H7 (cell line): ENCODE data around the gene KRT1. TPM values are rescaled to one million over a fixed set of nuclear protein-coding genes. Genes with fewer than 3 reads are reported as not detected.

Experiments used
- DNase-seq: peaks from one replicate; pipeline ENCODE4 v3.0.0; 2012
- H3K27me3 ChIP-seq: 2 replicates; pipeline ENCODE4 v1.6.0; 2011; ENCODE audit warnings: mild to moderate bottlenecking, low read length; ENCODE audit not compliant: control insufficient read depth, insufficient read depth
- H3K36me3 ChIP-seq: replicated peaks from 2 replicates; pipeline ENCODE4 v1.5.1; 2011; ENCODE audit warnings: low read length; ENCODE audit not compliant: control insufficient read depth, insufficient read depth
- H3K4me3 ChIP-seq: 2 replicates; pipeline ENCODE4 v1.5.1; 2011; ENCODE audit warnings: low read depth, mild to moderate bottlenecking, control low read depth, low read length, moderate library complexity; ENCODE audit not compliant: insufficient read depth
- total RNA-seq: library from RNA; depleted of rRNA; stranded (reverse); fragments of >200 nt; shearing (Covaris generic); gene quantifications from 2 replicates; pipeline ENCODE4 v1.2.3, GENCODE V29; 2014

KRT1 gene
- total RNA-seq, 1 experiment from 2014 or later = not detected

DNA sequence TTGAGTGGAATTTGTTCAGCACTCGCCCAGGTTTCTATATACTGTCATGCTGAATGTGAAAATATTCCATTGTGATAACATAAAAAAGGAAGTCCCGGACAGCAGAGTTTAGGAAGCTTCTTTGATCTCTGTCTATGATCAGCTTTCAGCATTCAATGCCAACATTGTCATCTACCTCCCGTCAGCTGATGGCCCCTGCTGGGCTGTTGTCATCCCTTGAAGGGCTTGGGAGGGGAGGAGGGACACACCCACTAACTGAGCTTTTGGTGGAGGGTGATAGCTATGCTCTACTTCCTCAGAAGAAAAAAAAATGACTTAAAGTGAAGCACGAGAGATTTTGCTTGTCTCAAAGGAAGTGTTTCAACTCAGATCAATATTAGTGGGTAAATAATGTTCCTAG, 27.8 kb upstream of the KRT1 start:
- DNase-seq = no peak
- Histone ChIP-seq H3K27me3 (peaks cover 4% of the 10 kb centered on the region), H3K36me3 (no peaks in the 10 kb centered on the region), H3K4me3 (no peak overlapping the region)

DNA sequence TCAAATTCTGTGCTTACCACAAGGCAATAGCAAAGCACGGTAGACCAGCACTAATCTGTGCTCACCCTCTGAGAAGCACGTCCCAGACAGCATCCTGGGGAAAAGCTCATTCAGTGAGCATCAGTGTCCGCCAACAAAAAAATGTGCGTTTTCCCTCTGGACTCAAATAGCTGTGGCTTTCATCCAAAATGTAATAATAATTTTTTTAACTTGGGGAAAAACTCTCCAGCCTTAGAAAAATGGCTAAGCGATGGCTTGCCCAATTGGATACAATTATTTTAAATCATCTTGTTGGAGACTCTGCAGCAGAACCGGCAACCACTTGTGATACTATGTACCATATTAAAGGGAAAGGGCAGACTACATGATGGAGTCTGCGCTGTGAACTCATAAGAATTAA, 24.3 kb upstream of the KRT1 start:
- Histone ChIP-seq H3K36me3 (no peaks in the 10 kb centered on the region), H3K4me3 (no peak overlapping the region), H3K27me3 (no peaks in the 10 kb centered on the region; the same call in 1 of the 2 replicates)
- no peak for DNase-seq

DNA sequence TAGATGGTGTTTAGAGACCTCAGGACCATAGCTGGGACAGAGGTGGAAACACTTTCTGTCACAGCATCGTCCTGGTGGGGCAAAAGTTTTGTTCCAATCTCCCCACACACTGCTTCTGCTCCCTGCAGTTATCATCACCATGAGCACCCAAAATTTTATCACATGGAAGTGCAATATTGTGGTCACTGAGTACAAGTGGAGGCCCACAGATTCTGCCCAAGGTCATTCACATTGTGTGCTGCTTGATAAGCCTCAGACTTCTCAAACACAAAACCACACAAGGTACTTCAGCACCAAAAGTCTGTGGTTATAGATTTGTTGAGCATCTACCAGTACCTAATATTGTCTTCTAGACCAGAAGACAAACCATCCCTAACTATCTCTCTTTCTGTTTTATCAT, 23.7 kb upstream of the KRT1 start:
- Histone ChIP-seq H3K27me3 (no peaks in the 10 kb centered on the region; the same call in 1 of the 2 replicates), H3K36me3 (no peaks in the 10 kb centered on the region), H3K4me3 (no peak overlapping the region)
- no peak for DNase-seq

DNA sequence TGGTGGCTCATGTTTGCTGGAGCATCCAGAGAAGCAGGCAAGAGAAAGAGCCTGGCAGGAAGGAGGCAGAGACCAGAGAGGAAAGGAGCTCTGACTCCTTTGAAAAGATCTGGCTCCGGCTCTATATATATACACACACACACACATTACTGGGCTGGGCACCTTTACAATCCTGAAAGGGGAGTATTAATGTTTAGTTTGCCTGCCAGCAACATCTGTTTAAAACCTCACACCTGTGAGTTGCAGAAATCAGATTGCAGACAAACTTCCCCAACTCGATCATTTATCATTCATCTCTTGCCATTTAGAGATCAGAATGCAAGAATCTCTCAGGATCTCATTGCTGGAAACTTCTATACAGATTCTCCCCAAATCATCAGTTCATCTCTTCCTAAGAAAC, 23.2 kb upstream of the KRT1 start, which contains the start of gene KRT77:
Gene KRT77 (minus strand): TSS at position 101 of the 400 bp plus-strand sequence. CDS start 90 bp downstream, at position 11.
- Histone ChIP-seq H3K36me3 (no peaks in the 10 kb centered on the region), H3K4me3 (no peak within 1 kb of the TSS), H3K27me3 (no peaks in the 10 kb centered on the region; the same call in 1 of the 2 replicates)
- no peak for DNase-seq

DNA sequence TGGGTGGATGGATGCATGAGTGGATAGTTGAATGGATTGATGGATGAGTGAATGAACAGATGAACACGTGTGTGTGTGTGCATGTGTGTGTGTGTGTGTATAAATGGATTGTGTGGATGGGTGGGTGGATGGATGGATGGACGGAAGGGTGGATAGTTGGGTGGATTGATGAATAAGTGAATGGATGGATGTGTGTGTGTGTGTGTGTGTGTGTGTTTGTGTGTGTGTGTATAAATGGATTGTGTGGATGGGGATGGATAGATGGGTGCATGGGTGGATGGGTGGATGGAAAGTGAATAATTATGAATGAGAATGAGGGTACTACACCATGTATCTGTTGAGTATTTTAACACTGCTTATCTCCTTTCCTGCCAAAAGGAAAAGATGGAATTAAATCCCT, 22.1 kb upstream of the KRT1 start:
- no peaks in the 10 kb centered on the region; the same call in 1 of the 2 replicates for H3K27me3 ChIP-seq
- no peaks in the 10 kb centered on the region for H3K36me3 ChIP-seq
- H3K4me3 ChIP-seq = no peak overlapping the region
- no peak for DNase-seq

DNA sequence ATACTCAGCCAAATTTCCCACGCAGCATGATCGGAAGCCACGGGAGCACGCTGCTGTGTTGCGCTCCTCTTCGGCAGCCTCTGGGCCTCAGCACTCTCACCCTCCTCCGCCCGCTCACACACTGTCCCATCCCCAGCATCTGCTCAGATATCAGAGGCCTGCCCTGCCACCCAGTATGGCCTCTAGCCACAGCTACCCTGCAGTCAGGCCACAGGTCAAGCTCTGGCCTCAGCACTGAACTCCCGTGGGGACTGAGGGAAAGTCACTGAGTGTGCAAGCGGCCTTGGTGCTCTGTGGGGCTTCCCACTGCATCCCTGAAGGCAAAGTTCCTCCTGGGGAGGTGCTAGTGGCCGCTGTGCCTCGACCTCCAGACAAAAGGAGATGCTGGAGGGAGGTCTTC, 21.1 kb upstream of the KRT1 start:
- Histone ChIP-seq H3K4me3 (no peak overlapping the region), H3K27me3 (no peaks in the 10 kb centered on the region; the same call in 1 of the 2 replicates), H3K36me3 (no peaks in the 10 kb centered on the region)
- no peak for DNase-seq

DNA sequence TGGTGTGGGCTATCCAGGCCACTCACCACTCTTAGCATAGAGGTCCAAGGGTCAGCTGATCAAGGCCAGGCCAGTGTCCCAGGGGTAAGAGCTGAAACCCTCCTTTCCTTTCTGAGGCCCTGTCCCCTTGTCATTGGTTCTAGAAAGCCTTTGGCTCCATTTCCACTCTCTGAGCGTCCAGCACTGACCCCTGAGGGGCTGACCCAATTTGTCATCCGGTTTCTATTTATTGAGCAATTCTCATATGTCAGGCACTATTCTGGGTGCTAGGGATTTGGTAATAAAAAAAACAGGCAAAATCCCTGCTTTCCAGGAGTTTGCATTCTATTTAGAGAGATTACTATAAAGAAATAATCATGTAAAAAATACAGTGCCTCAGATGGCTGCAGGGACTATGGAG, 19.8 kb upstream of the KRT1 start:
- Histone ChIP-seq H3K4me3 (no peak overlapping the region), H3K36me3 (no peaks in the 10 kb centered on the region), H3K27me3 (no peaks in the 10 kb centered on the region; the same call in 1 of the 2 replicates)
- DNase-seq = no peak

DNA sequence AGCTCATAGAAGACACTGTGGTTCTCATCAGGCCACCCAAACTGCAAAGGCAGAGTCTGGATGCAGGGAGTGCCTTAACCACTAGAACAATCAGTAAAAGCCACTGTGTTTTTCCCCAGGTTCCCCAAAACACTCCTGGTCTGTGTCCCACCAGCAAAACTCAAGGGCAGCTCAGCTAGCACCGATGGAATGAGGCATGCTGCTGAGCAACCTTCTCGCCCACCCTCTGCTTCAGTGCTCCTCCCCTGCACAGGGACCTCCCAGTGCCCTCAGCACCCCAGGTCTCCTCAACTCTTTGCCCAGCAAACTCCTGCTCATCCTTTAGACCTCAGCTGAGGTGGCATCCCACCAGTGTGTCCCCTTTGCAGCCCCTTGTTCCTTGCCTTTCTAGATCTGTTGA, 19.2 kb upstream of the KRT1 start:
- Histone ChIP-seq H3K4me3 (no peak overlapping the region), H3K27me3 (no peaks in the 10 kb centered on the region; the same call in 1 of the 2 replicates), H3K36me3 (no peaks in the 10 kb centered on the region)
- DNase-seq = no peak

DNA sequence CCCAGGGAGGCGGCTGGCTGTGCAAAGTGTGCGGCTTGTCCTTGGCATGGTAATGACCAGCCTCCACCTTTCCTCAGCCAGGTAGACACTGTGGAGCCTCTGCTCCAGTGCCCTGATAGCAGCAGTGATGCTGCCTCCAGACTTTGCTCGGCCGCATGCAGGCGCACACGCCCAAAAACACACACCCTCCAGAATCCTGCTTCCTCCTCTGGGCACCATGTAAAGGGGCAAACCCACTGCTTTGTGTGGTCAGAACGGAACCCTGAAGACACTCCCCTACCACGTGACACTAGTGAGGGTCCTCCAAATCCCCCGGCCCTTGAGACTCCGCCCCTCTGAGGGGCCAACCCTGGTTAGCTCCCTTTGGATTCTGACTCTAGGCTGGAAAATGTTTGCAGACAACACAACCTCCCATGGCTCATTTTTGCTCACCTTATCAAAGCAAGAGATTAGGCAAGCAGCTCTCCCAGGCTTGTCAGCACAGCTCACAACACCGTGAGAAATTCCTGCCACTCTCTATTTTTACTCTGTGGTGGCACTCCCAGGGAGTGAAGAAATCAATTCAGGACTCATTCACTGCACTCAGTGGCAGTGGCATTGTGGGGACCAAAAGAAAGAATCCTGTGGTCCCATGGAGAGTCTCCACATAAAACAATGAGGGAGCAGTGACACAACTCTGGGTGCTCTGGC, 18.6 kb upstream of the KRT1 start:
- H3K36me3 ChIP-seq = no peaks in the 10 kb centered on the region

DNA sequence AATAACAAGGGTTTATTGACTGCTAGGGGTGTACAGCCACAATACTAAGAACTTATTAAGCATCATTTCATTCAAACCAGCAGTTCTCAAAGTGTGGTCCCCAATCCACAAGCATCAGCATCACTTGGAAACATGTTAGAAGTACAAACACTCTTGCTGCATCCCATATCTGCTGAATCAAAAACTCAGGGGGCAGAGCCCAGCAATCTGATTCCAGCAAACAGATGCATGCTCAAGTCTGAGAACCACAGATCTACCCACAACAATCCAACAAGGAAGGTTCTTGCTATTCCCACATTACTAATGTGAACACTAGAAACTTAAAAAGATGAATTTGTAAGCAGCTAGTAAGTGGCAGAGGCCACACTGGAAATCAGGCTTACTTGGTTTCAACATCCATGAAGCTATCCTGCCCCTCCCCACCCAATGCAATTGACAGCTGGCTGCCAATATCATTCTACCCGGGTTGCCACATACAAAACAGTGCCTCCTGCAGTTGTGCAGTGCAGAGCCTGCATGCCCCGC, 16.9 kb upstream of the KRT1 start:
- no peak overlapping the region for H3K4me3 ChIP-seq
- no peaks in the 10 kb centered on the region for H3K36me3 ChIP-seq
- peaks cover 4% of the 10 kb centered on the region for H3K27me3 ChIP-seq
- no peak for DNase-seq

More for the DNA sequence above, 18.6 kb upstream of the KRT1 start:
- Histone ChIP-seq H3K27me3 (no peaks in the 10 kb centered on the region; the same call in 1 of the 2 replicates), H3K4me3 (no peak overlapping the region)
- DNase-seq = peak; percentile 42

DNA sequence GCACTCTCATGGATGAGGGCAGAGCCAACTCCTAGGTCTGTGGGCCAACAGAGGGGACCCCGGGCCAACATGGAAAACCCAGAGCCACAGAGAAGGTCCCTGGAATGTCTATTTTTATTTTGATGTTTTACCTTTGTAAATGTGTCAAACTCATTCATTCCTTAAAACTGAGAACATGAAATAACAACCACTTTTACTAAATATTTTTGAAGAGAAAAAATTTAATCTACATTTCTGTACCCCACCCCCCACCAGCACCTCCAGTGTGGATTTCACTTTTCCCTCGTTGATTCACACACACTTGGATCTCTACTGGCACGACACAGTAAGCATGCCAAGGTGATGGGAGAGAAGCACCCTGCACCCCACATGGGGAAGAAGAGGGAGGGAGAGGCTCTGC, 16.4 kb upstream of the KRT1 start:
- no peak for DNase-seq
- no peaks in the 10 kb centered on the region for H3K36me3 ChIP-seq
- H3K4me3 ChIP-seq = no peak overlapping the region
- H3K27me3 ChIP-seq = peaks cover 10% of the 10 kb centered on the region

DNA sequence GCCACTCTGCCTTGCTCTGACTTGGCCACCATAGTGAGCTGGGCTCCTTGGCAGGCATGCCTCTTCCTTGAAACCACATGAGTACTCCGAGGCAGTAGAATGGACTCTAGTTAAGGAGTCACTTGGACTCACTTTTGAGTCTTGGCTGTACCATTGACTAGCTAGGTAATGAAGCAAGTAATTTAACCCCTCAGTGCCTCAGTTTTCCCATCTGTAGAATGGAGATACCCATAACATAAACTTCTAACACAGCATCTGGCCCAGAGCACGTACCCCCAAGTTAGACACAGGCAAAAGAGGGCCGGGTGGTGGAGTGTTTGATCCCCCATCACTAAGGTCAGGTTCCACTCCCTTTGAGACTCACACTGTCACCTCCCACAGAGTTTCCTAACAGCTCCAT, 14.8 kb upstream of the KRT1 start:
- no peak overlapping the region for H3K4me3 ChIP-seq
- no peaks in the 10 kb centered on the region for H3K36me3 ChIP-seq
- peaks cover 25% of the 10 kb centered on the region for H3K27me3 ChIP-seq
- no peak for DNase-seq

DNA sequence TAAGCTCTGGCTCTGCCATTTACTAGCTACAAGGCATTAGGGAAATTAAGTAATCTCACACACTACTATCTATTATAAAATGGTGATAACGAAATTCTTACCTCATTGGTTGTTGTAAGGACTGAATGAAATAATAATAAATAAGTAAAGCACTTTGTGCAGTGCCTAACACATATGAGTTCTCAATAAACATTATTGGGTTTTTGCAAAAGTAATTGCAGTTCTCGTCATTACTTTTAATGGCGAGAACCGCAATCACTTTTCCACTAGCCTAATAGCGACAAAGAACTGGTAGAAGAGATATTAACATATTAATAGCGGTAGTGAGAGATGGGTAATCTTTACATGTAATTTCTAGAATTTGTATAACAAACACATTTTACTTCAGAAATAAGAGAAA, 13.9 kb upstream of the KRT1 start:
- Histone ChIP-seq H3K4me3 (no peak overlapping the region), H3K36me3 (no peaks in the 10 kb centered on the region)
- DNase-seq = no peak

DNA sequence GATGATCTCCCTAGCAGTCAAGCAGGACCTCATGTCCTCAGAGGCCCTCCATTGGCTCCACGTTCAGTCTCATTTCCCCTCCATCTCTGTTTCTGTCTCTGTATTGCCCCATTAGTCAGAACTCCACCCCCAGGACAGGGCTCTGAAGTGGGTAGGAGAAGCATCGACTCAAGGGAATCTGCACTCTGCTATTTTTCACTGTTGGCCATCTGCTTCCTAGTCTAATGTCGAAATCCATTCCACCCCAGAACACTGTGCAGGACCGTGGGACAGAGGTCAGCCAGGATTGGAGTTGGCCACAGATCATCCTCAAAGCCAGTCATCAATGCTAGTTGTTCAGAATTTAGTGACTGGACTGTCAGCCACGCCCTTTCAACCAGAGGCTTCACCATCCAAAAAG, 13.1 kb upstream of the KRT1 start:
- DNase-seq = no peak
- H3K36me3 ChIP-seq = no peaks in the 10 kb centered on the region
- peaks cover 31% of the 10 kb centered on the region for H3K27me3 ChIP-seq

More for the DNA sequence above, 13.9 kb upstream of the KRT1 start:
- peaks cover 31% of the 10 kb centered on the region for H3K27me3 ChIP-seq

DNA sequence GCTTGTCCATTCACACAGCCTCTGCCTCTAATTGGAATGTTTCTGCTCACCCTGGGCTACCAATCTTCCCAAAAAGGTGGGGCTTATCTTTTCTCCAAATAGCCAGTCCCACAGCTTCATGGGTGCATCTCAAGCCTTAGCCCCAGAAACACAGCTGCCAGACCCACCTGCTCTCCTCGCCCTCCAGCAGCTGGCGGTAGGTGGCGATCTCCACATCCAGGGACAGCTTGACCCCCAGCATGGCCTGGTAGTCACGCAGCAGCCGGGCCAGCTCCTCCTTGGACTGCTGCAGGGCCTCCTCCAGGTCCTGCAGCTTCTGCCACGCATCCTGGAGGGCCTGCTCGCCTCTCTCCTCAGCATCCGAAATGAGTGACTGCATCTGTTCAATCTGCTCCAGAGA, 12.0 kb upstream of the KRT1 start:
- H3K36me3 ChIP-seq = no peaks in the 10 kb centered on the region
- H3K4me3 ChIP-seq = no peak overlapping the region
- peaks cover 32% of the 10 kb centered on the region for H3K27me3 ChIP-seq
- DNase-seq = peak; percentile 83

More for the DNA sequence above, 13.1 kb upstream of the KRT1 start:
- no peak overlapping the region for H3K4me3 ChIP-seq
